Mesenchymal stem cell (in vitro differentiated cells and primary cell): Measurements from ENCODE around the gene KIRREL3.
"Not testable (repeated sequence)": the region's sequence is repeated elsewhere in the genome, so short reads cannot be mapped to it uniquely, and the experiment has no call there.

Experiments
- DNase-seq: peaks from one replicate; pipeline ENCODE4 v3.0.0-alpha.2; 2013
- H2AFZ ChIP-seq: one replicate; pipeline ENCODE4 v1.6.1; 2013; ENCODE audit warnings: low read depth, mild to moderate bottlenecking, control low read depth, inconsistent platforms, low read length, moderate library complexity
- H2AK5ac ChIP-seq: 2 replicates; pipeline ENCODE4 v1.6.1; 2013; ENCODE audit warnings: low read length, moderate library complexity, mild to moderate bottlenecking, inconsistent platforms; ENCODE audit not compliant: severe bottlenecking
- H2BK120ac ChIP-seq: one replicate; pipeline ENCODE4 v1.6.1; 2013; ENCODE audit warnings: low read depth, mild to moderate bottlenecking, inconsistent platforms, low read length, moderate library complexity
- H2BK12ac ChIP-seq, 2 experiments: one replicate each; pipeline ENCODE4 v1.6.1; 2013; ENCODE audit warnings: inconsistent platforms in 2 of 2, low read length in 2 of 2, mild to moderate bottlenecking in 2 of 2, moderate library complexity in 2 of 2, control low read depth in 1 of 2
- H2BK15ac ChIP-seq: one replicate; pipeline ENCODE4 v1.6.1; 2013; ENCODE audit warnings: mild to moderate bottlenecking, low read depth, inconsistent platforms; ENCODE audit not compliant: poor library complexity, severe bottlenecking
- H2BK5ac ChIP-seq: 2 replicates; pipeline ENCODE4 v1.6.1; 2013; ENCODE audit warnings: low read depth, mild to moderate bottlenecking, low read length, control low read depth, inconsistent platforms; ENCODE audit not compliant: poor library complexity, severe bottlenecking
- H3K14ac ChIP-seq, 2 experiments: one replicate each; pipeline ENCODE4 v1.6.1; 2013; ENCODE audit warnings: inconsistent platforms in 2 of 2, low read length in 2 of 2, control low read depth in 1 of 2, mild to moderate bottlenecking in 1 of 2, moderate library complexity in 1 of 2
- H3K18ac ChIP-seq, 2 experiments: one replicate each; pipeline ENCODE4 v1.6.1; 2013; ENCODE audit warnings: inconsistent platforms in 2 of 2, low read length in 2 of 2, control low read depth in 1 of 2, low read depth in 1 of 2, mild to moderate bottlenecking in 1 of 2
- H3K23ac ChIP-seq, 2 experiments: one replicate each; pipeline ENCODE4 v1.6.1; 2013; ENCODE audit warnings: inconsistent platforms in 2 of 2, low read length in 2 of 2, mild to moderate bottlenecking in 2 of 2, moderate library complexity in 2 of 2, control low read depth in 1 of 2
- H3K27ac ChIP-seq: 2 replicates; pipeline ENCODE4 v1.5.1; 2013; ENCODE audit warnings: mild to moderate bottlenecking, moderate library complexity, low read length, control low read depth, inconsistent platforms; ENCODE audit not compliant: poor library complexity, severe bottlenecking
- H3K27me3 ChIP-seq, 2 experiments: 2 replicates each; pipeline versions ENCODE4 v1.6.1 to v1.7.0; 2013; ENCODE audit warnings: low read length in 2 of 2, mild to moderate bottlenecking in 2 of 2, moderate library complexity in 2 of 2, control low read depth in 1 of 2, inconsistent platforms in 1 of 2; ENCODE audit not compliant: control insufficient read depth in 1 of 2, insufficient read depth in 1 of 2
- H3K36me3 ChIP-seq, 2 experiments: 2 replicates each; pipeline versions ENCODE4 v1.6.1 to v1.7.0; 2013; ENCODE audit warnings: low read length in 2 of 2, control low read depth in 1 of 2, inconsistent platforms in 1 of 2, low read depth in 1 of 2, mild to moderate bottlenecking in 1 of 2; ENCODE audit not compliant: insufficient read depth in 2 of 2, control insufficient read depth in 1 of 2
- H3K4ac ChIP-seq, 2 experiments: one replicate each; pipeline ENCODE4 v1.6.1; 2013; ENCODE audit warnings: inconsistent platforms in 2 of 2, low read length in 2 of 2, mild to moderate bottlenecking in 2 of 2, moderate library complexity in 2 of 2, control low read depth in 1 of 2, low read depth in 1 of 2
- H3K4me1 ChIP-seq: 2 replicates; pipeline ENCODE4 v1.6.1; 2013; ENCODE audit warnings: low read depth, low read length, control low read depth; ENCODE audit not compliant: control insufficient read depth, insufficient read depth
- H3K4me2 ChIP-seq: 2 replicates; pipeline ENCODE4 v1.6.1; 2013; ENCODE audit warnings: low read length, mild to moderate bottlenecking, inconsistent platforms; ENCODE audit not compliant: poor library complexity, severe bottlenecking
- H3K4me3 ChIP-seq, 2 experiments: 2 replicates each; pipeline versions ENCODE4 v1.5.1 to v1.7.0; 2013; ENCODE audit warnings: low read length in 2 of 2, mild to moderate bottlenecking in 2 of 2, control low read depth in 1 of 2, low read depth in 1 of 2; ENCODE audit not compliant: insufficient read depth in 1 of 2
- H3K79me1 ChIP-seq: replicated peaks from 2 replicates; pipeline ENCODE4 v1.6.1; 2013; ENCODE audit warnings: mild to moderate bottlenecking, control low read depth, low read length, inconsistent platforms; ENCODE audit not compliant: poor library complexity, severe bottlenecking
- H3K9ac ChIP-seq: 2 replicates; pipeline ENCODE4 v1.7.0; 2013; ENCODE audit warnings: mild to moderate bottlenecking, low read length, moderate library complexity
- H3K9me3 ChIP-seq: 2 replicates; pipeline ENCODE4 v1.7.0; 2013; ENCODE audit warnings: mild to moderate bottlenecking, low read length; ENCODE audit not compliant: control insufficient read depth
- H4K8ac ChIP-seq: one replicate; pipeline ENCODE4 v1.6.1; 2013; ENCODE audit warnings: inconsistent platforms, mild to moderate bottlenecking, low read length, moderate library complexity
- H4K91ac ChIP-seq: one replicate; pipeline ENCODE4 v1.6.1; 2013; ENCODE audit warnings: mild to moderate bottlenecking, low read length, inconsistent platforms
- WGBS: methylation state at CpG from one replicate; pipeline ENCODE4 v1.1.7; 2013; ENCODE audit warnings: mixed read lengths; 5-methylcytosine and 5-hydroxymethylcytosine counted together

Gene KIRREL3

GRCh38 chr11:126394634-126395072 lies 605.9 kb downstream of the KIRREL3 start:
- H2BK120ac ChIP-seq, DNase-seq, H3K9me3 ChIP-seq, H2BK5ac ChIP-seq, H3K23ac ChIP-seq, H4K8ac ChIP-seq, H3K27ac ChIP-seq, H3K14ac ChIP-seq, H2BK12ac ChIP-seq, H3K36me3 ChIP-seq, H2AFZ ChIP-seq, H2AK5ac ChIP-seq, H3K4me1 ChIP-seq, H2BK15ac ChIP-seq, H4K91ac ChIP-seq, H3K4me3 ChIP-seq, H3K18ac ChIP-seq, H3K9ac ChIP-seq, H3K4ac ChIP-seq, H3K4me2 ChIP-seq, H3K27me3 ChIP-seq: not testable (repeated sequence)
- H3K79me1 ChIP-seq = peaks cover 18% of the 10 kb centered on the region
- WGBS = 95% methylated on average over 4 of the region's 7 CpGs

GRCh38 chr11:126394036-126394435 lies 606.5 kb downstream of the KIRREL3 start:
- Histone ChIP-seq H2AK5ac (no peak overlapping the region), H3K4ac (no peak overlapping the region), H2BK120ac (no peak overlapping the region), H2BK5ac (no peak overlapping the region), H3K4me3 (no peak overlapping the region), H3K9ac (no peak overlapping the region), H3K14ac (peak overlapping the region in 1 of 2 experiments; percentile 86), H3K4me2 (no peak overlapping the region), H3K27me3 (no peaks in the 10 kb centered on the region), H3K4me1 (peaks cover 1% of the 10 kb centered on the region), H4K91ac (no peak overlapping the region), H4K8ac (no peak overlapping the region), H3K18ac (no peak overlapping the region), H2BK15ac (no peak overlapping the region), H2AFZ (no peak overlapping the region), H3K79me1 (peaks cover 18% of the 10 kb centered on the region), H3K23ac (no peak overlapping the region), H2BK12ac (peak overlapping the region in 1 of 2 experiments; percentile 29), H3K36me3 (no peaks in the 10 kb centered on the region), H3K27ac (no peak overlapping the region), H3K9me3 (no peaks in the 10 kb centered on the region)
- DNase-seq = no peak
- WGBS = 95% methylated on average over 3 of the region's 3 CpGs

- Histone ChIP-seq H2AFZ (no peak overlapping the region), H3K9ac (no peak overlapping the region), H3K4me2 (no peak overlapping the region), H3K14ac (no peak overlapping the region), H3K4me3 (no peak overlapping the region), H2BK12ac (no peak overlapping the region), H3K27me3 (no peaks in the 10 kb centered on the region), H2BK120ac (no peak overlapping the region), H3K79me1 (peaks cover 18% of the 10 kb centered on the region), H4K91ac (no peak overlapping the region), H3K36me3 (no peaks in the 10 kb centered on the region), H2BK15ac (no peak overlapping the region), H2AK5ac (no peak overlapping the region), H3K23ac (no peak overlapping the region), H2BK5ac (no peak overlapping the region), H3K9me3 (no peaks in the 10 kb centered on the region), H3K18ac (no peak overlapping the region), H3K4ac (no peak overlapping the region), H4K8ac (no peak overlapping the region), H3K4me1 (peaks cover 1% of the 10 kb centered on the region), H3K27ac (no peak overlapping the region)
- DNase-seq = no peak
- 99% methylated on average over 5 of the region's 5 CpGs for WGBS
Measured at GRCh38 chr11:126393143-126393542, 607.4 kb downstream of the KIRREL3 start.

- Histone ChIP-seq H4K8ac (no peak overlapping the region), H2AFZ (no peak overlapping the region), H3K9ac (no peak overlapping the region), H3K36me3 (no peaks in the 10 kb centered on the region), H3K4me3 (no peak overlapping the region), H2BK5ac (no peak overlapping the region), H3K14ac (no peak overlapping the region), H3K27ac (no peak overlapping the region), H2BK12ac (no peak overlapping the region), H2AK5ac (no peak overlapping the region), H3K4me1 (peaks cover 1% of the 10 kb centered on the region), H3K9me3 (no peaks in the 10 kb centered on the region), H3K4ac (no peak overlapping the region), H3K23ac (no peak overlapping the region), H3K79me1 (peaks cover 18% of the 10 kb centered on the region), H2BK120ac (no peak overlapping the region), H3K4me2 (no peak overlapping the region), H3K18ac (no peak overlapping the region), H2BK15ac (no peak overlapping the region), H3K27me3 (no peaks in the 10 kb centered on the region), H4K91ac (no peak overlapping the region)
- no peak for DNase-seq
- 79% methylated on average over 3 of the region's 4 CpGs for WGBS
Measured at GRCh38 chr11:126392633-126393013, 607.9 kb downstream of the KIRREL3 start.
